Stimulated activated CD4-positive, alpha-beta T cell treated with anti-CD3 and anti-CD28 coated beads, TNF-alpha, amount 100 ng/mL, for 4 hours (primary cell): ENCODE measurements around the gene UBE2B.
"Not testable (repeated sequence)": the region's sequence is repeated elsewhere in the genome, so short reads cannot be mapped to it uniquely, and the experiment has no call there.

Source experiments
- DNase-seq, 3 experiments: peaks; one replicate each; pipeline ENCODE4 v3.0.0-alpha.2; 2020; ENCODE audit warnings: low read depth in 3 of 3

Gene UBE2B

GRCh38 chr5:134370871-134371833 lies at the start of gene UBE2B:
Gene UBE2B (plus strand): TSS chr5:134371569. CDS start chr5:134371596, 27 bp downstream.
- DNase-seq: peak; percentile 91 to 97 (median 96)

GRCh38 chr5:134327327-134327726 lies 44.0 kb upstream of the UBE2B start:
- no peak for DNase-seq

GRCh38 chr5:134328619-134329018 lies 42.8 kb upstream of the UBE2B start:
- DNase-seq: no peak

GRCh38 chr5:134336833-134337232 lies 34.5 kb upstream of the UBE2B start:
- DNase-seq: not testable (repeated sequence)

DNA sequence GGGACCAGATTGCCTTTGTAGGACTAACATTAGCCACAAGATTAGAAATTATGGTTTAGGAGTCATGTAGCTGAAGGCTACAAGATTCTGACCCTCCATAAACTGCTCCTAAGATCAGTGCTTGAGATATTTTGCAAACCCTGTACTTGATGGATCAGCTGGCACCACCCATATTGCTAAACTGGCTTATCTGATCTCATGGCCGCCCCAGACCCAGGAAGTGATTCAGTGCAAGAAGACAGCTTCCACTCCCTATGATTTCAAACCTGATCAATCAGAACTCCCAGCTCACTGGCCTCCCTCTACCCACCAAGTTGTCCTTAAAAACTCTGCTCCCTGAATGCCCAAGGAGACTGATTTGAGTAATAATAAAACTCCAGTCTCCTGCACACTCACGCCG lies 27.9 kb upstream of the UBE2B start:
- DNase-seq: not testable (repeated sequence)

- DNase-seq: not testable (repeated sequence)
Observed at GRCh38 chr5:134345476-134345875, 25.9 kb upstream of the UBE2B start.

DNA sequence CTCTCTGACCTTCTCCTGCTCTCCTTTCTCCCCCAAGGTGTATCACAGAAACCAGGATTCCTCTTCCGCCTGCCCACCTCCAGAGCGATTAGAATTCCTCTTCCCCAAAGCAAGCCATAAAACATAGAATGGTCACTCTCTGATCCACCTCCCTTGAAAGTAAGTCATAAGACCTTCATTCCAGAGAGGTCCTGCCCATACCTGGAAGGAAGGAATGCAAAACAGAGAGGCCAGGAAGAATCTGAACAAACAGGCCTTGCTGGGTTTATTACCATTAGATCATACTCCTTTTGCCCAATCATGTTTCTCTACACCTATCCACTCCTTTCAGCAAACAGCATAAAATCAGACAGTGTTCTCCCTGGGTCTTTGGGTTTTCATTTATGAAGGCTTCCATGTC lies 25.4 kb upstream of the UBE2B start:
- no peak for DNase-seq

DNA sequence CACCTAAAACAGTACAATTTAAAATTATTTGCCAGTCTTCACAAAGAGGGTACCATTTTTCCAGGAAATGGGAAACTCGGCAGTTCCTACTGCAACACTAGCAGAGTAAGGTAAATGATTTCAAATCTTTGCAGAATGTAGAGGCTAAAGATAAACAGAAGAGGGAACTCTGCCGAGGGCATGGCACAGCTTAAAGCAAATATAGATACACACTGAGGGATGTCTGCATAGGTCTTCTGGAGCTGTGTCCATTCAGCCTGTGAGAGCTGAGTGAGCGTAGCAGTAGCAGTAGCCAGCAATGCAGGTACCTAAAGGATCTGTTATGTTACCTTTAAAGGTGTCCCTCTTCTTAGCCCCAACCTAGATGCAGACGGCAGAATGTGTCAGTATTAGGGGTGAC lies 21.9 kb upstream of the UBE2B start:
- no peak for DNase-seq

DNA sequence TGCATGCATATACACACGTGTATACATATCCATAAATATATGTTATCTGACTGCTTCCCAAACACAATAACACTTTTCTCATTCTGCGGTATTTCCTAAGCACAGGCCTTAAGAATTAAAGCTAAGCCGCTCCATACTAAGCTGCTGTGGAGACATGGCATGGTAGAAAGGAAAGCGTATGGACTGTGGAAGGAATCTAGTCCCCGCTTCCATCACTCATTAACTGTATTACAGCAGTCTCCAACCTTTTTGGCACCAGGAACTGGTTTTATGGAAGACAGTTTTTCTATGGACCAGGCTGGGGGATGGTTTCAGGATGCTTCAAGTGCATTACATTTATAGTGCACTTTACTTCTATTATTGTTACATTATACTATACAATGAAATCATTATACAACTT lies 15.7 kb upstream of the UBE2B start:
- DNase-seq: no peak

DNA sequence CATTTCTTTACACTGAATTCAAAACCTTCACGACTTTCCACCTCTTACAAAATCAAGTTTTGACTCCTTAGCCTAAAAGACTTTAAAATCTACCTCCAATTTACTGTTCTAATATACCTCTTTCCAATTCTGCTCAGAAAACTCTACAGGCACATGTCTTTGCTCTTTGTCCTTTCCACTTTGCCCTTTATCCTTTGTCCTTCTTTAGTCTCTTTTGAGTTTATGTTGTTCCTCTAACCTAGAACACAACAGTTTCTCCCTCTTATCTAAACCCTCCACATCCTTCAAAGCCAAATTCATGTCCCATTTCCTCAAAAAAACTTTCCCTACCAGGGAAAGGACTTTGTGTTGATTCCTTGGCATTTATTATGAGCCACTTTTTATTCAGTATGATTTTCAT lies 5.8 kb upstream of the UBE2B start:
- no peak for DNase-seq

- peak in 1 of 3 experiments; percentile 6 for DNase-seq
Observed at GRCh38 chr5:134370311-134370870, 978 bp upstream of the UBE2B start.

DNA sequence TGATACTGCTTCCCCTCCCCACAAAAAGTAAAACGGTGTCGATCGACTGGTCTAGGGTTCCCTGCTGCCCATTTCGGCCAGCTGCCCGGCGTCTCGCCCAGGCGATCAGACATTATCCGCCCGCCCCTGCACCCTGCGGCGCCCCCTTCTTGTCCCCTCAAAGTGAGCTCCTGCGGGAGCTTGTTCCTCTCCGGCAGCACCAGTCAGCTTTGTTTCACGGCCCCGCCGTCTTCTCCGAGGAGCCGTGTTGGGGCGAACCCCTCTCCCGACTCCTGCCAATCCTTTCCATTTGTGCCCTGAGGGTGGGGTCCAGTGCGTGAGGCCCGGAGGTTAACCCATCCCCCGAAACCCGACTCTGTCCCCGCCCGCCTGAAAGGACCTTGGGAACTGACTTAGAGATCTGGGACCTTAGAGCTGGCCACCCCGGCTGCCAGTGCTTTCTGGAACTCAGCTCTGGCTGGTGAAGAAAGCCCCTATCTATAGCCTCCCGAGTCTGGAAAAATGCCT lies 518 bp downstream of the UBE2B start:
- peak; percentile 3 to 23 (median 13) for DNase-seq

- not testable (repeated sequence) for DNase-seq
Observed at GRCh38 chr5:134373633-134374032, 2.3 kb downstream of the UBE2B start.

DNA sequence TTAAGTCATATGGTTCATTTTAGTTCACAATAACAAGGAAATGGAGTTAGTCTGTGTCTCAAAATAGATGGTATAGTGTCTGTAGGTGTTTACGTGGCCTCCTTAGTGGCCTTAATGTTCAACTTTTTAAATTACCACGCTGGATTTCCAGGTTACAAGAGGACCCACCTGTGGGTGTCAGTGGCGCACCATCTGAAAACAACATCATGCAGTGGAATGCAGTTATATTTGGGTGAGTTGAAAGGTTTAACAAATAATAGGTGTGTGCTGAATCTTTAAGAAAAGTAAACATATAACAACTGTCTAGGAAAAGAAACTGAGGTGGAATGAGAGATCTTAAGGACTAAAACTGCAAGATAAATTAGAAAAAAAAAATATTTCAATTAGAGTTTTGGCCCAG lies 2.9 kb downstream of the UBE2B start:
- DNase-seq: peak in 1 of 3 experiments; percentile 3

DNA sequence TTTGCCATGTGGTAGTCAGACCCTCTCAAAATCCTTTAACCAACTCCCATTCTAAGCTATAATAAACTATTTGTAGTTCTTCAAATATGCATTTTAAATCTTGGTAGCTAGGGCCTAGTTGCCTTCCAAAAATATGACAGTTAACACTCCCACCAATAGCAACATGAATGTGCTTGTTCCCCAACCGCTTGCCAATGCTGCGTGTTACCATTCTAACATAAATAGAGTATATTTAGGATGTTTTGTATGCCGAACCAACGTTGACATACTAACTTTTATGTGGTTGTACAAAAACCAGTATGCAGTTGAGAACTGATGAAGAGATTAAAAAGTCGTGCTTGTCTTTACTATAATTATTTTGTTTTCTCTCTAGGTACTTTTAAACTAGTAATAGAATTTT lies 9.0 kb downstream of the UBE2B start:
- no peak for DNase-seq

- DNase-seq: not testable (repeated sequence)
Observed at GRCh38 chr5:134382204-134382603, 10.8 kb downstream of the UBE2B start.

- no peak for DNase-seq
Observed at GRCh38 chr5:134383980-134384697, 12.8 kb downstream of the UBE2B start.

- DNase-seq: no peak
Observed at GRCh38 chr5:134387443-134387842, 16.1 kb downstream of the UBE2B start.

DNA sequence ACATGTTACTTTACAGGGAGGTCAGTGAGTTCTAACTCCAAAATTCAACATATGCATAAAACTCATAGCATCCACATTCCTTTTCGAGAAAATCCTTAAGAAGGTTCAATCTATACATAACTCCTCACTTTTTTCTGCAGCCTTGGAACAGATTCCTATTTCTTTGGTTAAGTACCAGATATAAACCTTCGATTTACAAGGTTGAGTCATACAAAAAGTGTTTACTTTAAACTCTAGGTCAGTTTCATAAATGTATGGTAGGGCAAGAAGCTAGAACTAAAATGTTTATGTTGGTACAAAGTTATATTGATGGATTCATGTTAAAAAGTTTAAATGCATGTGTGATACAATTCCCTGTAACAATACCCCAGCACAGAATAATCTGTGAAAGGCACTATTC lies 20.9 kb downstream of the UBE2B start:
- DNase-seq: no peak

DNA sequence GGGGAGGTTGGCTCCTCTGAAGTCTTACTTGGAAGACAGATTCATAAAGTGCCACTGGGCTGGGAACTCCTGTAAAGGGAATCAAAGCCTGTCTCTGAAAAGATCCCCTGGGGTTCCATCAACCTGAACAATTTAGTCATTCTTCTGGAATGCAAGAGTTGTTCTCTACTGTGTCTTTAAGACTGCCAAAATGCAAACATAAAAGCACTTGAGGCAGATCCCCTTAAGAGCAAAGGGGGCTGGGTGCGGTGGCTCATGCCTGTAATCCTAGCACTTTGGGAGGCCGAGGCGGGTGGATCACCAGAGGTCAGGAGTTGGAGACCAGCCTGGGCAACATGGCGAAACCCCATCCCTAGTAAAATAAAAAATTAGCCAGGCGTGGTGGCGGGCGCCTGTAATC lies 23.6 kb downstream of the UBE2B start:
- no peak for DNase-seq

GRCh38 chr5:134396274-134396673 lies 24.9 kb downstream of the UBE2B start:
- no peak for DNase-seq

GRCh38 chr5:134397196-134397595 lies 25.8 kb downstream of the UBE2B start:
- no peak for DNase-seq
